ENCODE measurements around the gene SYT12. TPM values are rescaled to one million over a fixed set of nuclear protein-coding genes. Genes with fewer than 3 reads are reported as not detected.
"Not testable (repeated sequence)": the region's sequence is repeated elsewhere in the genome, so short reads cannot be mapped to it uniquely, and the experiment has no call there.

Gene SYT12
- total and polyA plus RNA-seq, 2 donors (not counting 3 experiments of a cell fraction or from before 2014, with no cell fraction given), result not detected

GRCh38 chr11:66988741-66989140, 34.2 kb upstream of the SYT12 start:
- H3K27me3 ChIP-seq (ENCODE audit: control insufficient read depth in 2 of 2, insufficient read depth in 2 of 2, low read length in 2 of 2); FAIRE-seq; intact Hi-C loops (cut with micrococcal nuclease); H3K9ac ChIP-seq (replicated peaks; ENCODE audit: extremely low read depth, insufficient read depth, low read length); H2AFZ ChIP-seq (ENCODE audit: low read depth, low read length); dilution Hi-C loops (cut with MboI; ENCODE audit: extremely low pct_ligation_motif_present, low sequenced_read_pairs); H4K20me1 ChIP-seq (replicated peaks; ENCODE audit: control insufficient read depth, extremely low read depth, insufficient read depth, low read length); H3K4me3 ChIP-seq (replicated peaks in 1 of 3; ENCODE audit: insufficient read depth in 1 of 3, low read depth in 1 of 3, low read length in 3 of 3); H3K4me1 ChIP-seq (ENCODE audit: control insufficient read depth, extremely low read depth, insufficient read depth, low read length); DNase-seq (ENCODE audit: low read depth, low spot score); POLR2A ChIA-PET; H3K27ac ChIP-seq (ENCODE audit: insufficient read depth, low read depth, low read length); H3K9me1 ChIP-seq (replicated peaks; ENCODE audit: control insufficient read depth, extremely low read depth, insufficient read depth, low read length); H3K4me2 ChIP-seq (ENCODE audit: insufficient read depth, low read length); H3K9me3 ChIP-seq (replicated peaks; ENCODE audit: control insufficient read depth, insufficient read depth, low read length); BruUV-seq (replicated peaks); H3K79me2 ChIP-seq (ENCODE audit: control insufficient read depth, insufficient read depth, low read length); H3K36me3 ChIP-seq (ENCODE audit: control insufficient read depth in 2 of 2, extremely low read depth in 1 of 2, insufficient read depth in 2 of 2, low read length in 2 of 2): not testable (repeated sequence)
- CTCF ChIA-PET, result interaction anchor here (1.3 to 1.6 kb wide), 3 partner anchors 12 to 27 kb away, joined by 3 to 5 read pairs (median 4); no protein-coding TSS in a partner anchor

- H3K36me3 ChIP-seq (ENCODE audit: control insufficient read depth in 2 of 2, extremely low read depth in 1 of 2, insufficient read depth in 2 of 2, low read length in 2 of 2); H3K9me3 ChIP-seq (replicated peaks; ENCODE audit: control insufficient read depth, insufficient read depth, low read length); H3K9ac ChIP-seq (replicated peaks; ENCODE audit: extremely low read depth, insufficient read depth, low read length); H4K20me1 ChIP-seq (replicated peaks; ENCODE audit: control insufficient read depth, extremely low read depth, insufficient read depth, low read length); H3K9me1 ChIP-seq (replicated peaks; ENCODE audit: control insufficient read depth, extremely low read depth, insufficient read depth, low read length); H3K4me1 ChIP-seq (ENCODE audit: control insufficient read depth, extremely low read depth, insufficient read depth, low read length); H3K27ac ChIP-seq (ENCODE audit: insufficient read depth, low read depth, low read length); DNase-seq (ENCODE audit: low read depth, low spot score); intact Hi-C loops (cut with micrococcal nuclease); FAIRE-seq; H3K27me3 ChIP-seq (ENCODE audit: control insufficient read depth in 2 of 2, insufficient read depth in 2 of 2, low read length in 2 of 2); H3K4me2 ChIP-seq (ENCODE audit: insufficient read depth, low read length); H3K79me2 ChIP-seq (ENCODE audit: control insufficient read depth, insufficient read depth, low read length); BruUV-seq (replicated peaks); H3K4me3 ChIP-seq (replicated peaks in 1 of 3; ENCODE audit: insufficient read depth in 1 of 3, low read depth in 1 of 3, low read length in 3 of 3); H2AFZ ChIP-seq (ENCODE audit: low read depth, low read length); POLR2A ChIA-PET; dilution Hi-C loops (cut with MboI; ENCODE audit: extremely low pct_ligation_motif_present, low sequenced_read_pairs): not testable (repeated sequence)
- CTCF ChIA-PET, result interaction anchor here (1.3 to 1.6 kb wide), 3 partner anchors 11 to 26 kb away, joined by 3 to 5 read pairs (median 4); no protein-coding TSS in a partner anchor
Observed at GRCh38 chr11:66989360-66989759, 33.6 kb upstream of the SYT12 start.

- DNase-seq (ENCODE audit: low read depth, low spot score) (no peak), FAIRE-seq (no peak)
- Histone ChIP-seq H3K4me1 (ENCODE audit: control insufficient read depth, extremely low read depth, insufficient read depth, low read length) (no peaks in the 10 kb centered on the region), H2AFZ (ENCODE audit: low read depth, low read length) (no peak overlapping the region), H3K79me2 (ENCODE audit: control insufficient read depth, insufficient read depth, low read length) (no peaks in the 10 kb centered on the region), H3K27ac (ENCODE audit: insufficient read depth, low read depth, low read length) (no peak overlapping the region), H3K9me3 (replicated peaks; ENCODE audit: control insufficient read depth, insufficient read depth, low read length) (no peaks in the 10 kb centered on the region), H3K4me2 (ENCODE audit: insufficient read depth, low read length) (no peak overlapping the region), H3K36me3 (ENCODE audit: control insufficient read depth in 2 of 2, extremely low read depth in 1 of 2, insufficient read depth in 2 of 2, low read length in 2 of 2) (no peaks in the 10 kb centered on the region), H4K20me1 (replicated peaks; ENCODE audit: control insufficient read depth, extremely low read depth, insufficient read depth, low read length) (no peaks in the 10 kb centered on the region), H3K4me3 (replicated peaks in 1 of 3; ENCODE audit: insufficient read depth in 1 of 3, low read depth in 1 of 3, low read length in 3 of 3) (no peak overlapping the region), H3K27me3 (ENCODE audit: control insufficient read depth in 2 of 2, insufficient read depth in 2 of 2, low read length in 2 of 2) (peaks cover 0 to 2% of the 10 kb centered on the region in 2 experiments), H3K9me1 (replicated peaks; ENCODE audit: control insufficient read depth, extremely low read depth, insufficient read depth, low read length) (no peaks in the 10 kb centered on the region), H3K9ac (replicated peaks; ENCODE audit: extremely low read depth, insufficient read depth, low read length) (no peak overlapping the region)
- BruUV-seq (replicated peaks), result no TSS peak
- POLR2A ChIA-PET, result interaction anchor here (0.6 kb wide), 1 partner anchor 41 kb away, joined by 4 read pairs; no protein-coding TSS in a partner anchor
- no peak for TF ChIP-seq POLR2A (IDR thresholded peaks at IDR 0.05; ENCODE audit: low read depth, low read length)
- TF ChIP-seq CTCF (IDR thresholded peaks at IDR 0.05; ENCODE audit: extremely low read depth in 1 of 2, insufficient read depth in 1 of 2, low read depth in 1 of 2, low read length in 2 of 2), result no peak
- no peak for TF ChIP-seq EZH2 (IDR thresholded peaks at IDR 0.05; ENCODE audit: borderline replicate concordance, low read depth, low read length, severe bottlenecking)
- no peak for TF ChIP-seq GATA2 (IDR thresholded peaks at IDR 0.05; ENCODE audit: insufficient read depth, insufficient read length, low read depth, low read length)
- TF ChIP-seq FOS (IDR thresholded peaks at IDR 0.05; ENCODE audit: borderline replicate concordance, insufficient read depth, low read length), result no peak
- no peak for TF ChIP-seq MYC (IDR thresholded peaks at IDR 0.05; ENCODE audit: low read depth, low read length)
- no peak for TF ChIP-seq JUN (IDR thresholded peaks at IDR 0.05; ENCODE audit: borderline replicate concordance, insufficient read depth, insufficient read length, low read depth)
- no peak for TF ChIP-seq MAX (IDR thresholded peaks at IDR 0.05; ENCODE audit: insufficient read depth, insufficient read length)
- TF ChIP-seq POLR2AphosphoS5 (IDR thresholded peaks at IDR 0.05; ENCODE audit: insufficient read depth, low read depth, low read length), result no peak
- intact Hi-C loops (cut with micrococcal nuclease), result no loop called here
- CTCF ChIA-PET, result interaction anchor here (0.9 to 1.9 kb wide), 3 partner anchors 13 to 16 kb away, joined by 3 to 7 read pairs (median 3); no protein-coding TSS in a partner anchor
- dilution Hi-C loops (cut with MboI; ENCODE audit: extremely low pct_ligation_motif_present, low sequenced_read_pairs), result no loop called here
Observed at GRCh38 chr11:66992041-66992440, 30.9 kb upstream of the SYT12 start.
